GM10266 (cell line): ENCODE data around the gene OLFML1.

ENCODE experiments used
- DNase-seq: peaks from one replicate; pipeline ENCODE4 v3.0.0; 2012; ENCODE audit errors: extremely low spot score
- TF ChIP-seq, protein P1 (sequence below): IDR thresholded peaks from 2 replicates; pipeline ENCODE4 v1.5.1; 2012; ENCODE audit warnings: mild to moderate bottlenecking, low read depth; ENCODE audit not compliant: control insufficient read depth, insufficient read depth; ENCODE audit errors: missing control alignments

The OLFML1 gene

DNA sequence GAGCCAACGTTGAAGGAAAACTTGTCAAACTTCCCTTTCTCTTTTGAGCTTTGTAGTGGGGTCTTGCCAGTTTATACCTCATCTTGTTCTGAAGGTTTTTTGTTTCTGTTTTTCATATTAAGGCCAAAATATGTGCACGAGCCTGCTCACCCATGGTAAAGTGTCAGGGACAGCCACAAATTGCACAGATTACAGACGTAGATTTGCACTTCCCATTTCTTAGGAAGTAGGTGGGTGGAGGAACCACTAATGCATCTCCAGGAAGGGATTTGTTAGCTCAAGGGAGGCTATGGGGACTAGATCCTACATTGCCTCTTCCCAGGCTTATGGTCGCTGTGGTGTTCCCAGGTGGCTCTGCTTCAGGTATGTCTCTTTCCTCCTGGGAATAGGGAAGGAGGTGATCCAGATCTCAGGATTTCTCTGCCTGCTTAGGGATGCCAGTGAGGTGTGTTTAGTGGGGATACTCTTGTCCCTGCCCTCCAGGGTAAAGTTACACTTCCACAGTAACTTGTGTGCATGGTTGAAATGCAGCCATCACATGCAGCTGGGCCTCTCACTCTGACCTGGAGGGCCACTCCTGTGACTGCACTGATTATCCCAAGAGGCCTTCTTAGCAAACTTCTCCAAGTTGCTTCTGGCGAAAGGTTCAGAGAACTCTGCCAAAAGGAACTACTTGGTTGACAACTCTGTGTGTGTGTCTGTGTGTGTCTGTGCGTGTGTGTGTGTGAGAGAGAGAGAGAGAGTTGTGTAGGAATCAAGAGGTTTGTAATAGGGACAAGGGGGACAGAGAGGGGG is 38.3 kb downstream of the OLFML1 start:
- TF ChIP-seq, protein P1, sequence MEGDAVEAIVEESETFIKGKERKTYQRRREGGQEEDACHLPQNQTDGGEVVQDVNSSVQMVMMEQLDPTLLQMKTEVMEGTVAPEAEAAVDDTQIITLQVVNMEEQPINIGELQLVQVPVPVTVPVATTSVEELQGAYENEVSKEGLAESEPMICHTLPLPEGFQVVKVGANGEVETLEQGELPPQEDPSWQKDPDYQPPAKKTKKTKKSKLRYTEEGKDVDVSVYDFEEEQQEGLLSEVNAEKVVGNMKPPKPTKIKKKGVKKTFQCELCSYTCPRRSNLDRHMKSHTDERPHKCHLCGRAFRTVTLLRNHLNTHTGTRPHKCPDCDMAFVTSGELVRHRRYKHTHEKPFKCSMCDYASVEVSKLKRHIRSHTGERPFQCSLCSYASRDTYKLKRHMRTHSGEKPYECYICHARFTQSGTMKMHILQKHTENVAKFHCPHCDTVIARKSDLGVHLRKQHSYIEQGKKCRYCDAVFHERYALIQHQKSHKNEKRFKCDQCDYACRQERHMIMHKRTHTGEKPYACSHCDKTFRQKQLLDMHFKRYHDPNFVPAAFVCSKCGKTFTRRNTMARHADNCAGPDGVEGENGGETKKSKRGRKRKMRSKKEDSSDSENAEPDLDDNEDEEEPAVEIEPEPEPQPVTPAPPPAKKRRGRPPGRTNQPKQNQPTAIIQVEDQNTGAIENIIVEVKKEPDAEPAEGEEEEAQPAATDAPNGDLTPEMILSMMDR = no peak
- no peak for DNase-seq

DNA sequence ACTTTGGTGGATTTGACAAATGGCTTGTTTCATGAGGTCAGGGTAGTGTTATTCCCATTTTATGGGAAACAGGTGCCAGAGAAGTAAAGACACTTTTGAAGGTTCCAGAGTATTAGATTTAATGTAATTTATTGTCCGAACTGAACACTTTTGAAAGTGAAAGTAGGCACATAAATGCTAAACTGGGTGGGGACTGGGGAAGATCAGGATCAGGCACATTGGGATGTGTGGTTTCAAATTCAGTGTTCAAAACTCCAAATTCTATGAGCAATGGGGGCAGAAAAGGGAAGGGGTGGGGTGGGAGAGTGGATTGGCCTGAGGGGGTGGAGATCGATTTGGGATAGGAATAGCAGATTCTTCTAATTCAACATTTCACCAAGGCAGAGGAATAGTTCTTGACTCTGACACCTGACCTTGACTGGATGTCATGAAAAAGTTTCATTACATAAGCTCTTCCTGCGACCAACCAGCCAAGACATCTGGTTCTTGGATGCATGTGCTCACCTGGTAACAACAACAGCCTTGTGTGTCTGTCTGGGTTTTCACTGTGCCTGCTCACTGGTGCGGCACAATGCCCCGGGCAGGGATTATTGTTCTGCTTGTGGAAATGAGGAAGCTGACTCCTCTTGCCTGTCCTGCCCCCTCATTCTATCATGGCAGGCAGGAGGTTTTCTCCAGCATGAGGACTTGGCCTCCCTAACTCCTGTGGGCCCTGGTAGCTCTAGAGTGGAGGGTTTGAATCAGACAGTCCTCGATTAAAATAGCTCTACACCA is 39.3 kb downstream of the OLFML1 start:
- no peak for DNase-seq
- TF ChIP-seq, protein P1 = no peak

DNA sequence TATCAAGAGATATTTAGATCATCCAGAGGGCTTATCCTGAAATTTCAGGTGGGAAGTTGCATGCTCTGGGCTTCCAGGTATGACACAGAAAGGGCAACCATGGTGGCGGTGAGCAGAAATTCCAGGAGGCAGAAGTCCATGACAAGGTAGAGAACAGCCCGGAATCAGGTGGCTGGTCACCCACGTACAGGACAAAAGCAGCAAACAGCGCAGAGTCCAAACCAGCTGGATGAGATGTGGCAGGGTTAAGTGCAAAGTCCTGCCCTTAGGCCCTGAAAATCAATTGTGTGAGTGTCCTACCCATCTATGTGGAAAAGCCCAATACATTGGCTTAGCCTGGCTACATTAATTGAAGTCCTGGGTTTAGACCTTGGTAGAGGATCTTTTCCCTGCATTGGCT is 40.1 kb downstream of the OLFML1 start:
- TF ChIP-seq, protein P1 = no peak
- no peak for DNase-seq

DNA sequence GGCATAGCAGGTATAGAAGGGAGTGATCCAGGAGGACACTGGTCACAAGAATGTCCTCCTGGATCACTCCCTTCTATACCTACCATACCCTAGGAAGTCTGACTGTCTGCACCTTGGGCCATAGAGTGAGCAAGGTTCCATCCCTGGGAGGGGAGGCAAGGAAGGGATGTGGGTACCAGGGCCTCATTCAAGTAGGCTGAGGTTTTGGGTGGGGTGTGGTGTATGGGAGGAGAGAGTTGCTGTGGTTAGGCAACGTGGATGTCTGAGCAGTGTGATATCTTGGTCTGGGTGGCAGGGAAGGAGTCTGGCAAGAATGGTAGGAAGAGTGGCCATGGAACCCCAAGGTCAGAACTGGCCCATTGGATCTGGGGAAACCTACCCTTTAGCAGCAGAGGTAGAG is 41.7 kb downstream of the OLFML1 start:
- DNase-seq = no peak
- TF ChIP-seq, protein P1 = no peak

DNA sequence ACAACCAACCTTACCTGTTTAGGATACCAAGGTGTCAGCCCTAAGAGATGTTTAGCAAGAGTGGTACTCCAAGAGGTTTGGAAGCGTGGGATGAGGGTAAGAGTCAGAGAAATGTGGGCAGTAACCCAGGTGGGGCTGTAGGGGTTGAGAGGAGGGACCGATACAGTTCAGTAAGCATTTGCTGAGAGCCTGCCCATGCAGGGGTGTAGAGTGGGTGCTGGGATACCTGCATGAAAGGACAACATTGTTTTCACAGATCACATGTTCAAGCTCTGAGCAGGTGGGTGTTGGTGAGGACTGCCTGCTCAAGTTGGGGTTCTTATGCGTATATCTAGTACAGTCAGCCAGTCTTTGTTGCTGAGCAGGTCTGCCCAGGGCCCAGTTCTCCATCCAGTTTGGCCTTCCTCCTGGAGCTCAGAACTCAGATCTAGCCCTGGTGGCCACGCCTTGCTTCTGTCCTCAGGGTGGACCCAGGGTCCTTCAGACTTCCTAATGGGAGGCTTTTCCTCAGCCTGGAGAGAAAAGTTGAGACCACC is 43.3 kb downstream of the OLFML1 start:
- DNase-seq = no peak
- TF ChIP-seq, protein P1 = no peak

DNA sequence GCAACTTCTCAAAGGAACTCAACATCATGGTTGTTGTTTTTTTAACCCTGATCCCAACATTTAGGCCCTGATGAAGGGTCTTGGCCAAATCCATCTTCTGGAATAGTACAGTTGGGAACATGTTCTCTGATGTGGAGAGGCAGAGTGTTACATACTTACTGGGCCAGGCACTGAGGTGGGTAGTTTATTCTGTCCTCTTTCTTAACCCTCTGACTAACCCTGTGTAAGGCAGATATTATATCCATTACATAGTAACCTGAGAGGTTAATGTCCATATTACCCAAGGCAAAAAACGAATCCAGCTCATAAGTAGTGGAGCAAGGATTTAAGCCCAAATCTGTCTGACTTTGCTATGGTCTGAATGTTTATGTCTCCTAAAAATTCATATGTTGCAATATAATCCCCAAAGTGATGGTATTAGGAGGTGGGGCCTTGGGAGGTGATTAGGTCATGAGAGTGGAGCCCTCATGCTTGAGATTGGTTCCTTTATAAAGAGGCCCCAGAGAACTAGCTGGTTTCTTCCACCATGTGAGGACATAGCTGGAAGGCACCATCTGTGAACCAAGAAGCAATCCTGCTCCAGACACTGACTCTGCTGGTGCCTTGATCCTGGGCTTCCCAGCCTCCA is 44.8 kb downstream of the OLFML1 start:
- no peak for DNase-seq
- TF ChIP-seq, protein P1 = no peak
